COLO668 (cell line): Measurements from ENCODE around the gene RSBN1L.
A peak's percentile ranks its signal among the peaks of the same experiment; 100 is the strongest.
"Not testable (repeated sequence)": the region's sequence is repeated elsewhere in the genome, so short reads cannot be mapped to it uniquely, and the experiment has no call there.

Experiments
- DNase-seq: peaks from one replicate; lab custom pipeline; 2025; ENCODE audit not compliant: unreplicated experiment; lab: John Stamatoyannopoulos, UW

The RSBN1L gene

GRCh38 chr7:77687100-77687746 is 9.0 kb upstream of the RSBN1L start:
- DNase-seq = no peak

GRCh38 chr7:77687747-77688144 is 8.5 kb upstream of the RSBN1L start:
- DNase-seq = no peak

DNA sequence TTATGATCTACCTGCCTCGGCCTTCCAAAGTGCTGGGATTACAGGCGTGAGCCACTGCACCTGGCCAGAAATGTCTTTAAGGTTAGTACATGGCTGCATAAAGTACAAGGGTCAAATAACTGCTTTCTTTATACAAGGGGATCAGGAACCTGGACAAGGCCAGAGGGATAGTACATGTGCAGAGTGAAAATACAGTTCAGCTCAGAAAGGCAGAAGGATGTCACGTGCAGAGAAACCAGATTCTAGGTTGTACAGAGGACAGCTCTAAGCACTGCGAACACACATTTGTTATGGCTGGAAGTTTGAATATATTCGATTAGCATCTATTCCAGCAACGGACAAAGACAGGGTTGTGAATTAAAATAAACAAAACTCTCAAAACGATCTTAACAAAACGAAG is 6.0 kb upstream of the RSBN1L start:
- no peak for DNase-seq

- DNase-seq = no peak
These were observed 4.3 kb upstream of the RSBN1L start for GRCh38 chr7:77691892-77692491.

GRCh38 chr7:77693830-77694583 is 2.3 kb upstream of the RSBN1L start:
- no peak for DNase-seq

DNA sequence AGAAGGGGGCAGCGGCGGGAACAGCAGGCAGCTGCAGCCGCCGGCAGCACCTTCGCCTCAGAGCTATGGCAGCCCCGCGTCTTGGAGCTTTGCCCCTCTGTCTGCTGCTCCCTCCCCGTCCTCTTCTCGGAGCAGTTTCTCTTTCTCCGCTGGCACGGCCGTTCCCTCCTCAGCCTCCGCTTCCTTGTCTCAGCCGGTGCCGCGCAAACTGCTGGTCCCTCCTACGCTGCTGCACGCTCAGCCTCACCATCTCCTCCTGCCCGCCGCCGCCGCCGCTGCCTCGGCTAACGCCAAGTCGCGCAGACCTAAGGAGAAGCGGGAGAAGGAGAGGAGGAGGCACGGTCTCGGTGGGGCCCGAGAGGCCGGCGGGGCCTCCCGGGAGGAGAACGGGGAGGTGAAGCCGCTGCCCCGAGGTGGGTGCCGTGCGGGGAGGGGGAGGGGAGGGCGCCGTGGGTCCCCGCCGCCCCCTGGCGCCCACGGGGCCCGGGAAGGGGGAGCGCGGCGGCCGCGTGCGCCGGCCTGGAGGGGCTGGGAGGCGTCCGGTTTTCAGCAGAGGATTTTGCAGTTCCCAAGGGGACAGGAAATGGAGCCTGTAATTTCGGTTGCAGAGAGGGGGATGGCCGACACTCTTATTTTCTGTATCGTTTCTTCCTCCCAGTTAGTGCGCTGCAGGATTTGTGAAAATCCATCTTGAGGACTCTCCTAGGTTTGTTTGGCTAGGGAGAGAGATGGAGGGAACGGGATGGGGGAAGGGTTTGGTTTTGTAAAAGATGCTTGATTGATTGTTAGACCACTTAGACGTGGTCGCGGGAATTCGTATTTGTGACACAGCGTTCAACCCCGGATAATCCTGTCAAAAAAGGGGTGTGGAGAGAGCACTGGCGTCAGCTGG is 630 bp downstream of the RSBN1L start:
- DNase-seq = peak; percentile 74

DNA sequence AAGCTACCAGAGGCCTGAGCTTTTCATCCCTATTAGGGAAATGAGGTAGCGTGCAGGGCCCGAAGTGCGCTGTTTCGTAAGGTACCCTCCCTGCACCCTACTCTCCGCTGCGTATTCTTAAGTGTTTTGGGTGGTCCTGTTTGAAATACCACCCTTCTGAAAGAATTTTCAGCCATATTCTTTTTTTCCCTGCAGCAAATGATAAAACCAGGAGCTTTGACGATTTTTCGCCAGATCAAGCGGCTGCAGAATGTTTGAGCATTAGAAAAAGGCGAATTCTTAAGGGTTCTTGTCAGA is 1.2 kb downstream of the RSBN1L start:
- DNase-seq = no peak

DNA sequence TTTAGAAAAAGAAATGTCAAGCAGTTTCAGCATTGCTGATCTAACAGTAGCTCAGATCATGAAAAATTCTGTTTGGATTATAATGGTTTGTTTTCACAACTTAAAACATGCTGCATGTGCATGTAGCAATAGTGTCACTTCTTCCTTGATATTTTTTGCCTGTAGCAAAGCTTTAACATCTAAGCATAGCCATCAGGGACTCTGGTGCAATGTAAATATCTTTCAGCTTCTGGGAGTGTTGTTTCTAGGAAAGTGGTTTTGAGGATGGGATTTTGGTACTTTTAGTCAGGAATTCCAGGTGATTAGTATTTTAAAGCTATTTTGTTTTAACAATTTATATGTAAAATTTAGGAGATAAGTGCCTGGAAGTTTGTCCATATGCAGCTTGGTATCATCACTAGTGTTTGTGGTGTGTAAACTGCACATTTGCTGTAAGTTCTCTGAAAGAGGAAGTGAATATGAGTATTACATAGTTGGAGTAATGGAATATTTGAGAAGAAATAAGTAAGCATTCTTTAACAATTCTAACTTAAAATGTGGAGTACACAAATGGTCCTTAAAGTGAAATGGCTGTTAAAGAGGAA is 1.9 kb downstream of the RSBN1L start:
- DNase-seq = no peak

DNA sequence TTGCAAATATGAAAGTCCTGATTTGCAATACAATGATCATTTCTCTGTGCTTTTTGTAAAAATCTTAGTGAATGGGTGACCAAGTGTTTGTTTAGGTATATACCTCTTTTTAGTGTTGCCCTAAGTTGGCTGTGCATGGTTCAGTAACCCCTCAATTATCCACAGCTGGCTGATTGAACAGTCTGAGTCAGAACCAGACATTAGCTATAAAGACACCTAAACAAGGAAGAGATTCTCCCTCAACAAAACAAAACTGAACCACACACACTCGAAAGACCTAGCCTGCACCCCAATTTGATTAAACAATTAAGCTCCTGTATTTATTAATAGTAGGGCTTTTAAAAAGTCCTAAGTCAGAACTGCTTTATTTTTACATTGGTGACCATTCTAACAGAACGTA is 2.8 kb downstream of the RSBN1L start:
- peak; percentile 11 for DNase-seq

DNA sequence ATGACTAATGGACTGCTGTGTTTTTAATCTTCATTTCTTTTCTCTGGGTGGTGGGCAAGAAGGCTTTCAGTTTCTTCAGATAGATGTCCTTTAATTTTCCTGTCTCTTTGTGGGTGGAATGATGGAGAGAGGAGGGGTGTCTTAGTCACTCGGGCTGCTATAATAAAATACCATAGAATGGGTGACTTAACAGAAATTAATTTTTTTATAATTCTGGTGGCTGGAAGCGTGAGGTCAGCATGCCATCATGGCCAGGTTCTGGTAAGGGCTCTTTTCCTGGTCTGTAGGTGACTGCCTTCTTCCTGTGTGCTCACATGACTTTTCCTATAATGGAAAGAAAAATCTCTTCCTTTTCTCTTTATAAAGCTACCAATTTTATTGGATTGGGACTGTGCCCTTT is 6.3 kb downstream of the RSBN1L start:
- no peak for DNase-seq

- DNase-seq = no peak
These were observed 6.8 kb downstream of the RSBN1L start for GRCh38 chr7:77702968-77703472.

DNA sequence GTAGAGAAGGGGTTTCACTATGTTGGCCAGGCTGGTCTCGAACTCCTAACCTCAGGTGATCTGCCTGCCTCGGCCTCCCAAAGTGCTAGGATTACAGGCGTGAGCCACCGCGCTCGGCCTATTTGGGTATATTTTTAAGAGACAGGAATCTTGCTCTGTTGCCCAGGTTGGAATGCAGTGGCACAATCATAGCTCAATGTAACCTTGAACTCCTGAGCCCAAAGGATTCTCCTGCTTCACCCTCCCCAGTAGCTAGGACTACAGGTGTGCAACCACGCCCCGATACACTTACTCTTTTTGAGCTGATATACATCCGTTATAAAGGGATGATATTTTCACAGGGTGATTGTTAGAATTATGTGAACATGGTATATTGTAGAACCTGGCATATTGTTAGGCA is 7.4 kb downstream of the RSBN1L start:
- DNase-seq = not testable (repeated sequence)

DNA sequence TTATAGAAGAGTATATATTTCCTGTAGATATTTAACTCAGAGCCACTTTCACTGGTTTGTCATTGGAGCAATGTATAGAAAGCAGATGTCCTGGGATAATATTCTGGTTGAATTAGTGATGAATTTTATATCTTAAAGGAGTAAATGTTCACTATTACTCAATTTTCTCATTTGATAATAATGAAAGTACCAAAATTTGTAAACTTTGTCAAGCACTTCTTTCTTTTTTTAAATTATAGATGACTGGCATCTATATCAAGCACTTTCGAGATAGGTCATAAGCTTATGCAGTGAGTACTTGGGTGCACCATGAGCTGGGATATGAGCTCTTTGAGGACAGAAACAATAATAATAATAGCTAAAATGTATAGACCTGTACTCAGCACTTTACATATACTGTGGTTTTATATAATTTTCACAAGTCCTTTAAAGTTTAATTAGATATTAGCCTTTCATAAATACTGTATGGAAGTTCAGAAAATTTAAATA is 11.3 kb downstream of the RSBN1L start:
- no peak for DNase-seq

GRCh38 chr7:77710067-77710466 is 13.8 kb downstream of the RSBN1L start:
- no peak for DNase-seq

DNA sequence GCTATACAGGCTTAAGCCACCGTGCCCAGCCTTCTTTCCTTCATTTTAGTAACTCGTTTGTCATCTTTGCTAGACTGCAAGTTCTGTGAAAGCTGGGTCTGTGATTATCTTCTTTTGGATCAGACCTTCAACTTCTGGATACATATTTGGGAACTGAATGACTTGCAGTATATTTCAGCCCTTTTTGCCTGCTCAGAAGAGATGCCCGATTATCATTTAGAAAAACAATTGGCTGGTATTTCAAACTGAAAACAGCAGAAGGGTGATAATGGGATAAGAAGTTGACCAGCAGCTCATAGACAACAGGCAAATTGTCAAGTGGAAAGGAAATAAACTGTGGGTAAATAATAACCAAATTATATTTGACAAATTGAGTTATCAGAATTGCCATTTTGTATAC is 14.6 kb downstream of the RSBN1L start:
- DNase-seq = no peak

DNA sequence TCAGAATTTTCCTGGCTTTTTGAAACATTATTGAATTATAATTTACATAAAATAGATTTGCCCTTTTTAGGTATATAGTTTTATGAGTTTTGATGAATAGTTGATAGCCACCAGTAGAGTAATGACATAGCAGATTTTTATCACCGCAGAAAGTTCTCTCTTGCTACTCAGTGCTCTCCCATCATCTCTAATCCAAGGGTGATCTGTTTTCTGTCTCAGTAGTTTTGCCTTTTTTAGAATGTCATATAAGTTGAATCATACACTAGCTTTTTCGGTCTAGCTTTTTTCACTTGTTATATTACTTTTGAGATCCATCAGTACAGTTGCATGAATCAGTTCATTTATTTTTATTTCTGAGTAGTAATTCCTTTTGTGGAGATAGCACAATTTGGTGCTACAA is 17.9 kb downstream of the RSBN1L start:
- DNase-seq = no peak

- DNase-seq = not testable (repeated sequence)
These were observed 18.7 kb downstream of the RSBN1L start for GRCh38 chr7:77714931-77715330.

GRCh38 chr7:77716804-77717203 is 20.5 kb downstream of the RSBN1L start:
- no peak for DNase-seq

GRCh38 chr7:77717566-77717965 is 21.3 kb downstream of the RSBN1L start:
- not testable (repeated sequence) for DNase-seq

GRCh38 chr7:77727527-77727926 is 31.3 kb downstream of the RSBN1L start:
- peak; percentile 16 for DNase-seq
